ENCODE measurements around the gene EID2B.

The EID2B gene

DNA sequence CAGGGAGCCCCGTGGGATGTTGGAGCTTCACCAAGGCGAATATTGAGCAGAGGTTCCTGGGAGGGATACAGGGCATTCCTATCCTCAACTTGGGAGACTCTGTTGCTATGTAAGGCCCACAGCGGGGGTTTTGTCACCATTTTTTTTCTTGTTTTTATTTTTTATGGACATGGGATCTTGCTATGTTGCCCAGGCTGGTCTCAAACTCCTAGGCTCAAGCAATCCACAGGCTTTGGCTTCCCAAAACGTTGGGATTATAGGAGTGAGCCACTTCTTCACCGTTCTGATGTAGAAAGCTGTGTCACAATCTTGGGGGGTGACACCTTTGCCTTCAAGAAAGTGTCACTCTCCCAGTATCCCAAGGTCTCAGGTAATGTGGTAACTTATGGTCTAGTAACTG lies 31.3 kb downstream of the EID2B start:
- in situ Hi-C loops (cut with HindIII; ENCODE audit: low sequenced_read_pairs) = loop anchor here (5.0 kb wide), 1 partner anchor 36 kb away; no protein-coding TSS in a partner anchor

DNA sequence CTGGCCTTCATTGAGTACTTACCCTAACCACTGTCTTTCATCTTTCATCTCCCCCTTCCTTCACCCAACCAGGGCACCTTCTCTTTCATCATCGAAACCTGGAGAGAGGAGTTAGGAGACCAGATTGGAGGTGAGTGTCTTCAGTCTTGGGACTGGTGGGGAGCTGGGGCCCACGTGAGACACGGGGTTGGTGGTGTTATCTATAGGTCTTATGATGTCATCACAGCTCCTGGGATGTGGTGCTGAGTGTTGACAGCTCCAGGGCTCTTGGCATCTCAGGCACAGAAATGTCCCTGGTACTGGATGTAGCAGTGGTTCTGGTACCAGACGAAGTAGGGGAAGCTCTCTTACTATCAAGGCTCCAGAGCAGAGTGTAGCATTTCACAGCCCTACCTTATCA lies 32.1 kb downstream of the EID2B start:
- in situ Hi-C loops (cut with HindIII; ENCODE audit: low sequenced_read_pairs) = loop anchor here (5.0 kb wide), 1 partner anchor 37 kb away; no protein-coding TSS in a partner anchor

DNA sequence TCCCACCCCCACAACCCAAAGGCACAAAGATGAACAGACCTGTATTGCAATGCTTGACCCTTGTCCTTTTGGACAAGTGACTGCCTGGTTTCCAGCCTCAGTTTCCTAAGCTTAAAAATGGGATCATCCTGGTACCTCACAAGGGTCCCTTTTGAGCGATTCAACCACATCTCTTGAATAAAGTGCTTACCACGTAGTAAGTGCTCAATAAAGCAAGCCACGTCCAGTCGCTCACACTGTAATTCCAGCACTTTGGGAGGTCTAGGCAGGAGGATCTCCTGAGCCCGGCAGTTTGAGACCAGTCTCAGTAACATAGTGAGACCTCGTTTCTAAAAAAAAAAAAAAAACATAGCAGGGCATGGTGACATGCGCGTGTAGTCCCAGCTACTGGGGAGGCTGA lies 32.7 kb downstream of the EID2B start:
- in situ Hi-C loops (cut with HindIII; ENCODE audit: low sequenced_read_pairs) = loop anchor here (5.0 kb wide), 1 partner anchor 37 kb away; no protein-coding TSS in a partner anchor

DNA sequence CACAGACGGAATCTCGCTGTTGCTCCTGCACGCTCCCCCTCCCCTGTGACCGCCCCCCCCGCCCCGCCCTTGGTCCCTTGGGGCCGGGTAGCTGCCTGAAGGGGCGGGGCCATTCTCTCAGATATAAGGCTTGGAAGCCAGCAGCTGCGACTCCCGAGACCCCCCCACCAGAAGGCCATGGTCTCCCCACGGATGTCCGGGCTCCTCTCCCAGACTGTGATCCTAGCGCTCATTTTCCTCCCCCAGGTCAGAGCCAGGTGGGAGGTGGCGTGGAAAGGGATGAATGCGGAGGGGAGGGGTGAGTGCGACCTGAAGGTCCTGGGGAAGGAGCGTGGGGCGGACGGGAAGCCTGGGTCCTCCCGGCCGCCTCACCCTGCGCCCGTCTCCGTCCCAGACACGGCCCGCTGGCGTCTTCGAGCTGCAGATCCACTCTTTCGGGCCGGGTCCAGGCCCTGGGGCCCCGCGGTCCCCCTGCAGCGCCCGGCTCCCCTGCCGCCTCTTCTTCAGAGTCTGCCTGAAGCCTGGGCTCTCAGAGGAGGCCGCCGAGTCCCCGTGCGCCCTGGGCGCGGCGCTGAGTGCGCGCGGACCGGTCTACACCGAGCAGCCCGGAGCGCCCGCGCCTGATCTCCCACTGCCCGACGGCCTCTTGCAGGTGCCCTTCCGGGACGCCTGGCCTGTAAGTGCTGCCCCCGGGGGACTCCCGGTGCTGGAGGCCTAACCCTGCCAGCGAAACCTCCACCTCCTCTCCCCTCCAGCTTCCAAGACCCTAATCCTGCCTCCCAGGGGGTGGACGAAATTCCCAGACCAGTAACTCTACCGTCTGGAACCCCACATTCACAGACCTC lies 33.6 kb downstream of the EID2B start, which contains the start of gene DLL3:
Gene DLL3 (plus strand): TSS at position 150 of the 845 bp plus-strand sequence. CDS start 28 bp downstream, at position 178.
- in situ Hi-C loops (cut with HindIII; ENCODE audit: low sequenced_read_pairs) = no loop called here

DNA sequence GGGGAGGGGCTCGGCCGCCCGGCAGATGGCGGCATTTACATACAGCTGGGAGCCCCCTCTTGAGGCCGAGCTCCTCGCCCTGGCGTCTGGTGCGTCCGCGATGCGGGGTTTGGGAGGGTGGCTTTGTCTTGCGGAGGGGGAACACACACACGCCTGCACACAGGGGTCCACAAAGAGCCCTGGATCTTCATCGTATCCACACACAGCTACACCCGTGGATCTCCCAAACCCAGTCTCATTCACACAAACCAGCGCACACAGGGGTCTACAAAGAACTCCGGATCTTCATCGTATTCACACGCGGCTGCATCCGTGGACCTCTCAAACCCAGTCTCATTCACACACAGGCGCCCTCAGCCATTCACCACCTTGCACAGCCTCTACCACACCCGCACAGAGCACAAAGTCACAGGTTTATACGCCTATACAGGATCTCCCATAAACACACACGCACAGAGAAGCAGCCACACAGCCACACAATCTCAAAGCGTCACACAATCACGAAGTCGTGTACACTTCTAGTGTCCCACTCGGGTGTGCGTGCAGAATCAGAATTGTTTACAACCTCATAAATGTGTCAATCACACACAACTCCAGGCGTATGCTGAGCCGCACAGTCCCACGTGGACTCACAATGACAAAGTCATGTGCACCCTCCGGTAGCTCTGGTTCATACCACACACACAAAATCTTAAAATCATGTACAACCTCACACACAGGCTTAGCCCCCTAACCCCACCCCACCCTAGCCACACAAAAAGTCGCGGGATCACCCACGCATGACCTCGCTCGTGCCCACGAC lies 34.5 kb downstream of the EID2B start:
- in situ Hi-C loops (cut with HindIII; ENCODE audit: low sequenced_read_pairs) = no loop called here

DNA sequence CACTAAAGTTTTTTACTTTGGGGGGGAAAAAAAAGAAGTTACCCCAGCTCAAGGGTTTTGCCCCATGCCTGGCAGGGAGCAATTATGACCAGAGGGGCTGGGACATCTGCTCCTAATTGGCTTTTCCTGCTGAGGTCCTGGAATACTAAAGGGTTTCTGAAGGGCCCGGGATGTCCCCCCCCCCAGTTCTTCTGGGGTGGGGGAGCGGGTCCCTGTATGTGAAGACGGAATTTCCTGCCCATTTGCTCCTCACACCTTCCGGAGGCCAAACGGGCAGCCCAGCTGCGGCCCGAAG lies 35.0 kb downstream of the EID2B start:
- in situ Hi-C loops (cut with HindIII; ENCODE audit: low sequenced_read_pairs) = no loop called here

DNA sequence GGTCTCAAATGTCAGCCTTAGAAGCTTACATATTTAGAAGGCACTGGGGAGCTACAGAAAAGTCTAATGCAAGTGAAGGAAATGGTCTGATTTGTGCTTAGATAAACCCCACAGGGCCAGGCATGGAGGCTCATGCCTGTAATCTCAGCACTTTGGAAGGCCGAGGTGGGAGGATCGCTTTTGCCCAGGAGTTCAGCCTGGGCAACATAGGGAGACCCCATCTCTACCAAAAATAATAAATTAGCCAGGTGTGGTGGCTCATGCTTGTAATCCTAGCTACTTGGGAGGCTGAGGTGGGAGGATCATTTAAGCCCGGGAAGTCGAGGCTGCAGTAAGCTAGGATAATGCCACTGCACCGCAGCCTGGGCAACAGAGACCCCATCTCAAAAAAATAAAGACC lies 36.6 kb downstream of the EID2B start:
- in situ Hi-C loops (cut with HindIII; ENCODE audit: low sequenced_read_pairs) = no loop called here

DNA sequence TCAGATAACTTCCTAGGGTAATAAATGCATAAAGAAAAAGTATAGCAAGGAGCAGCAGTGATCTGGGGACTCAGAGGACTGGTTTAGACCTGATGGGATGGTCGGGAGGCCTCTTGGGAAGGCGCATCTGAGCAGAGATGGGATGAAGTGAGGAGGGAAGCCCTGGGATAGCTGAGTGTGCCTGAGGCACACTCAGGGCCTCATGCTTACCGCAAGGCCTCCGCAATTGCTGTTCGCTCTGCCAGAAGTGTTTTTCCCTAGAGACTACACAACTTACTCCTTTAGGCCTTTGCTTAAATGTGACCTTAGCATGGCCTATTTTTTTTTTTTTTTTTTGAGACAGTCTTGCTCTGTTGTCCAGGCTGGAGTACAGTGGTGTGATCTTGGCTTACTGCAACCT lies 38.0 kb downstream of the EID2B start:
- in situ Hi-C loops (cut with HindIII; ENCODE audit: low sequenced_read_pairs) = no loop called here

DNA sequence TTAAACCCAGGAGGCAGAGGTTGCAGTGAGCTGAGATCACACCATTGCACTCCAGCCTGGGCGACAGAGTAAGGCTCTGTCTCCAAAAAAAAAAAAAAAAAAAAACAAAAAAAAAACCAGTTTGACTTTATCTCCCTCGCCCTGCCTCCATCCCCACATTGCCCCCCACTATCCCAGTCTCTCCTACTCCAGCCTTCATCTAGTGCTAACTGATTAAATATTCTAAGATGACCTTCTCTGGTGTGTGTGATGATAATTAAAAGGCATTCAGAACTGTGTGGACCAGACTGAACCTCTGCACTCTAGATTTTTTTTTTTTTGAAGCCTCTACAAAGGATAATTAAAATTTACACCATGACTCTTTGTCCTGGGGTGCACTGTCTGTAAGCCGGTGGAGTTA lies 39.9 kb downstream of the EID2B start:
- in situ Hi-C loops (cut with HindIII; ENCODE audit: low sequenced_read_pairs) = no loop called here

DNA sequence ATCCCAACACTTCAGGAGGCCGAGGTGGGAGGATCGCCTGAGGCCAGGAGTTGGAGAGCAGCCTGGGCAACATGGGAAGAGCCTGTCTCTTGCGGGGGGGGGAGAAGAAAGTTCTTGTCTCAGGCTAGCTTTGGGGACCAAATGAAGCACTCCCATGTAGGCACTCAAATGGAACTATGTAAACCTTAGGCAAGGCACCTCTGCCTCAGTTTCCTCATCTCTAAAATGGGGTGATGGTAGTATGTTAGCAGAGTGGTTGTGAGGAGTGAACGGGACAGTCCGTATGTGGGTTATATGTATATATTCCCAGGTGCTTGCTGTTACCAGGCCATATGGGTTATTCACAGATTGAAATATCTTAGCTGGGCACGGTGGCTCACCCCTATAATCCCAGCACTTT lies 40.4 kb downstream of the EID2B start:
- in situ Hi-C loops (cut with HindIII; ENCODE audit: low sequenced_read_pairs) = no loop called here

DNA sequence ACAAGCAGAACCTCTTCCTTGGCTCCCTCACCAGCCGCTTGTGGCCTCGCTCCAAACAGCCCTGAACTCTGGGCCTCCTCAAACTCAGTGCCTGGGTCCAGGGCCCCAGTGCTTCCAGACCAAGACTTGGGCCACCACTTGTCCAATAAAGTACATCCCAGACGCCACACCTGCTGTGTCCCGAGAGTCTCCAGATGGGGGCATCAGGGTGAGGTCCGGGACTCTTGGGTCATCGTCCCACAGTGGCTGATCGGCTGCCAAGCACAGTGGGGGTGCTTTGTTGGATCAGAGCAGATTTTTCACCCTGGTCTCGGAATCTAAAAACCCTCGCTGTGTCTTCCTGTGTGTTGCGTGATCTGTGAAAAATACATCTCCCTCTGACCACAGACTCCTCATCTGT lies 42.9 kb downstream of the EID2B start:
- in situ Hi-C loops (cut with HindIII; ENCODE audit: low sequenced_read_pairs) = no loop called here

DNA sequence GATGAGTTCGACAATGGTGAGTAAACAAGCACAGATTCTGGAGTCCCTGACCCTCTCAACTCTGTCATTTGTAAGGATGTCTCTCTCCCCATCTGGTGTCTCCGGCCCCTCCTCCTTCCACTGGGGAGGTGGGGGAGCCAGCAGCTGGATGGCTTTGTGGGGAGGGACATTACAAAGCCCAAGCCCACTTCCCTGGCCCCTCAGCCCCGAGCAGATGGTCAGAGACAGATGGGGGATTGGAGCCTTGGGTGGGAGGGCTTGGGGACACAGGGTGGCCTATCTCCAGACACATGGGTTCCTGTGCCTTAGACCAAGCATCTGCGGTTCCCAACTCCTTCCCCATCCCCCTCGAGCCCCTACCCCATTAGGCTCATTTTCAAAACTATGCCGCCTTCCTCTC lies 49.5 kb downstream of the EID2B start:
- in situ Hi-C loops (cut with HindIII; ENCODE audit: low sequenced_read_pairs) = no loop called here

DNA sequence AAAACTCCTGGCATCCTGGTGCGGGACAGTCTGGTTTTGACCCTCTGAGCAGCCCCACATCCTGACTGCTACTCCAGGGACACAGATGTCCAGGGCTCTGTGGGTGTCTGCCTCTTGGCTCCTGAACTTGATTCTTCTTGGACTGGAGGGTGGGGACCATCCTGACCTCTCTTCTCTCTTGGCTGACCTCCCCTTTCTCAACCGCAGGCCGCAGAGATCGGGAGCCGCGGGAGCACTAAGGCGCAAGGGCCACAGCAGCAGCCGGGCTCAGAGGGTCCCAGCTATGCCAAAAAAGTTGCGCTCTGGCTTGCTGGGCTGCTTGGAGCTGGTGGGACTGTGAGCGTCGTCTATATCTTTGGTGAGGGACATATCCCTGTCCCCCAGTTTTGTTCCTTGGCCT lies 51.0 kb downstream of the EID2B start:
- in situ Hi-C loops (cut with HindIII; ENCODE audit: low sequenced_read_pairs) = no loop called here

DNA sequence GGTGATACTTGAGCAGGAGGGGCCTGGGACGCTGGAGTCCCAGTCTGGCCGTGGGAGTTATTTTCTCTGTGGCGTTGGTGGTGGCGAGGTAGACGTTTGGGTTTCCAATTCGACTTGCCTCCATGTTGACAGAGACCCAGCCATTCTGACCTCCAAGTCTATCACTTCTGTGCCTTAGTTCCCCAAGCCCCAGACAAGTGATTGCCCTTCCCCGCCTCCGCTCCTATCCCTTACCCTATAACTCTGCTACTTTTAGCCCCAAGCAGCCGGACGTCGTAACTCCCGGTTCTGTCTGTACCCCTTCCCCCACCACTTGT lies 51.5 kb downstream of the EID2B start:
- in situ Hi-C loops (cut with HindIII; ENCODE audit: low sequenced_read_pairs) = no loop called here

Data from endothelial cell of hepatic sinusoid (primary cell).